Measurements from ENCODE around the gene ENTPD3. TPM values are rescaled to one million over a fixed set of nuclear protein-coding genes. Genes with fewer than 3 reads are reported as not detected.

Gene ENTPD3
- total RNA-seq, 1 donor from 2014 or later: not detected

DNA sequence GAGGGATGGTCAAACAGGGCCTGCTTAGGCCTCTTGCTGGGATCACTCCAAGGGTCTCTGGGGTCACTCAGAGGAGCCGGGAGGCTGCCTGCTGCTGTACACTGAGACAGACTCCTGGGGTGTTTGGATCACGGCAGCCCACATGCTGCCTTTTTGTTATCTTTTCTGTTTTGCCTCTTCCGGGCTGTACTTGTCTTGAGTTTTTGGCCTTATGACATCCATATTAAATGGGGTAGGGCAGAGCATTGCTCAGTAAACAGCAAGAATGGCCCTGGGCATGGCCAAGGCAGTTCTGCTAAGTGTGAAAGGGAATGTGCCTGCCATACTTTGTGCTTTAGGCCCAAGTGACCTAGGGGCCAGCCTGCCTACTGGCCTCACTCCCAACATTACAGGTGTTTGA lies 771 bp upstream of the ENTPD3 start:
- Mint-ChIP-seq H3K27me3 (peaks cover 48% of the 10 kb centered on the region), H3K9me3 (no peaks in the 10 kb centered on the region), H3K4me3 (no peak overlapping the region), H3K4me1 (peaks cover 11% of the 10 kb centered on the region), H3K27ac (no peak overlapping the region), H3K36me3 (ENCODE audit: low read depth) (no peaks in the 10 kb centered on the region)
- TF ChIP-seq, protein P1, sequence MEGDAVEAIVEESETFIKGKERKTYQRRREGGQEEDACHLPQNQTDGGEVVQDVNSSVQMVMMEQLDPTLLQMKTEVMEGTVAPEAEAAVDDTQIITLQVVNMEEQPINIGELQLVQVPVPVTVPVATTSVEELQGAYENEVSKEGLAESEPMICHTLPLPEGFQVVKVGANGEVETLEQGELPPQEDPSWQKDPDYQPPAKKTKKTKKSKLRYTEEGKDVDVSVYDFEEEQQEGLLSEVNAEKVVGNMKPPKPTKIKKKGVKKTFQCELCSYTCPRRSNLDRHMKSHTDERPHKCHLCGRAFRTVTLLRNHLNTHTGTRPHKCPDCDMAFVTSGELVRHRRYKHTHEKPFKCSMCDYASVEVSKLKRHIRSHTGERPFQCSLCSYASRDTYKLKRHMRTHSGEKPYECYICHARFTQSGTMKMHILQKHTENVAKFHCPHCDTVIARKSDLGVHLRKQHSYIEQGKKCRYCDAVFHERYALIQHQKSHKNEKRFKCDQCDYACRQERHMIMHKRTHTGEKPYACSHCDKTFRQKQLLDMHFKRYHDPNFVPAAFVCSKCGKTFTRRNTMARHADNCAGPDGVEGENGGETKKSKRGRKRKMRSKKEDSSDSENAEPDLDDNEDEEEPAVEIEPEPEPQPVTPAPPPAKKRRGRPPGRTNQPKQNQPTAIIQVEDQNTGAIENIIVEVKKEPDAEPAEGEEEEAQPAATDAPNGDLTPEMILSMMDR (IDR thresholded peaks at IDR 0.05): no peak
- intact Hi-C loops (cut with micrococcal nuclease): no loop called here
- POLR2A ChIA-PET: no interaction called here
- CTCF ChIA-PET: no interaction called here
- no peak for ATAC-seq (ENCODE audit: low read depth)
- DNase-seq: no peak

- CTCF ChIA-PET: no interaction called here
- Mint-ChIP-seq H3K4me1 (peaks cover 11% of the 10 kb centered on the region), H3K4me3 (no peak overlapping the region), H3K36me3 (ENCODE audit: low read depth) (no peaks in the 10 kb centered on the region), H3K27ac (no peak overlapping the region), H3K9me3 (no peaks in the 10 kb centered on the region), H3K27me3 (peaks cover 46% of the 10 kb centered on the region)
- intact Hi-C loops (cut with micrococcal nuclease): no loop called here
- TF ChIP-seq, protein P1 (IDR thresholded peaks at IDR 0.05): no peak
- DNase-seq (no peak), ATAC-seq (ENCODE audit: low read depth) (no peak)
- POLR2A ChIA-PET: no interaction called here
Observed at GRCh38 chr3:40387895-40388254, 891 bp downstream of the ENTPD3 start.

GRCh38 chr3:40396406-40396805 lies 9.4 kb downstream of the ENTPD3 start:
- DNase-seq (no peak), ATAC-seq (ENCODE audit: low read depth) (no peak)
- CTCF ChIA-PET: no interaction called here
- POLR2A ChIA-PET: no interaction called here
- Mint-ChIP-seq H3K27ac (no peak overlapping the region), H3K9me3 (no peaks in the 10 kb centered on the region), H3K27me3 (peaks cover 3% of the 10 kb centered on the region), H3K36me3 (ENCODE audit: low read depth) (no peaks in the 10 kb centered on the region), H3K4me1 (no peaks in the 10 kb centered on the region), H3K4me3 (no peak overlapping the region)
- intact Hi-C loops (cut with micrococcal nuclease): no loop called here
- TF ChIP-seq, protein P1 (IDR thresholded peaks at IDR 0.05): no peak

GRCh38 chr3:40397129-40397528 lies 10.1 kb downstream of the ENTPD3 start:
- Mint-ChIP-seq H3K27ac (no peak overlapping the region), H3K36me3 (ENCODE audit: low read depth) (no peaks in the 10 kb centered on the region), H3K4me3 (no peak overlapping the region), H3K9me3 (no peaks in the 10 kb centered on the region), H3K4me1 (no peaks in the 10 kb centered on the region), H3K27me3 (peaks cover 3% of the 10 kb centered on the region)
- no peak for ATAC-seq (ENCODE audit: low read depth)
- POLR2A ChIA-PET: no interaction called here
- TF ChIP-seq, protein P1 (IDR thresholded peaks at IDR 0.05): no peak
- intact Hi-C loops (cut with micrococcal nuclease): no loop called here
- CTCF ChIA-PET: no interaction called here
- no peak for DNase-seq

- Mint-ChIP-seq H3K4me1 (no peaks in the 10 kb centered on the region), H3K27me3 (peaks cover under 1% of the 10 kb centered on the region), H3K9me3 (no peaks in the 10 kb centered on the region), H3K4me3 (no peak overlapping the region), H3K27ac (no peak overlapping the region), H3K36me3 (ENCODE audit: low read depth) (no peaks in the 10 kb centered on the region)
- ChIA-PET CTCF (interaction anchor here (0.6 kb wide), 1 partner anchor 38 kb away, joined by 3 read pairs; no protein-coding TSS in a partner anchor), POLR2A (no interaction called here)
- ATAC-seq (ENCODE audit: low read depth) (no peak), DNase-seq (no peak)
- intact Hi-C loops (cut with micrococcal nuclease): no loop called here
- TF ChIP-seq, protein P1 (IDR thresholded peaks at IDR 0.05): no peak
Observed at GRCh38 chr3:40397912-40398311, 10.9 kb downstream of the ENTPD3 start.
